ENCODE data around the gene ZNF398.

DNA sequence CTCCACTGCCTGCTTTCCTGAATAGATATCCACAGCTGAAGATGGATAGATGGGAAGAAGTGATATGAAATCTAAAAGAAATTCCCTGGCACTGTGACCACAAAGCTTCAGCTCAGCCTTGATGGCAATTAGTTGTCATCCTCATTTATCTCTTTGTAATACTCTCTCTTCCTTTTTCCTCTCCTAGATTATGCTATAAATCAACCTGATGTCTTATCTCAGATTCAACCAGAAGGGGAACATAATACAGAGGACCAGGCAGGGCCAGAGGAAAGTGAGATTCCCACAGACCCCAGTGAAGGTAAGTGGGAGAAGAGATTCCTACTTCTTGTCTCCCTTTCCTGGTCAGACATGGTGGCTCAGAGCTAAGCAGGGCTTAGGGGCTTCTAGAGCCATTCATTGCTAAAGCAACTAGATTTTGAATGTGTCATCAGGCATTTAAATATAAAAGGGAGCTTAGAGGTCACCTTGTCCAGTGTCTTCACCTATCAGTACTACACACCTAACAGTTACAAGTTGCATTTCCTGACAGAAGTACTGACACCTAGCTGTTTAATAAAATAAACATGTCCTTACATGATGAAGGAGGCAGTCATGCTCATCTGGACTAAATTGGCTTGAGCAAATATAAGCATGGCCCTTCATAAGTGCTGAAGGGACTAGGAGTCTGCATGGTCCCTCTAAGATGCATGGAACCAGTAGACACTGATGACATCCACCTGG is 19.5 kb downstream of the ZNF398 start:
- TF ChIP-seq, protein P1, sequence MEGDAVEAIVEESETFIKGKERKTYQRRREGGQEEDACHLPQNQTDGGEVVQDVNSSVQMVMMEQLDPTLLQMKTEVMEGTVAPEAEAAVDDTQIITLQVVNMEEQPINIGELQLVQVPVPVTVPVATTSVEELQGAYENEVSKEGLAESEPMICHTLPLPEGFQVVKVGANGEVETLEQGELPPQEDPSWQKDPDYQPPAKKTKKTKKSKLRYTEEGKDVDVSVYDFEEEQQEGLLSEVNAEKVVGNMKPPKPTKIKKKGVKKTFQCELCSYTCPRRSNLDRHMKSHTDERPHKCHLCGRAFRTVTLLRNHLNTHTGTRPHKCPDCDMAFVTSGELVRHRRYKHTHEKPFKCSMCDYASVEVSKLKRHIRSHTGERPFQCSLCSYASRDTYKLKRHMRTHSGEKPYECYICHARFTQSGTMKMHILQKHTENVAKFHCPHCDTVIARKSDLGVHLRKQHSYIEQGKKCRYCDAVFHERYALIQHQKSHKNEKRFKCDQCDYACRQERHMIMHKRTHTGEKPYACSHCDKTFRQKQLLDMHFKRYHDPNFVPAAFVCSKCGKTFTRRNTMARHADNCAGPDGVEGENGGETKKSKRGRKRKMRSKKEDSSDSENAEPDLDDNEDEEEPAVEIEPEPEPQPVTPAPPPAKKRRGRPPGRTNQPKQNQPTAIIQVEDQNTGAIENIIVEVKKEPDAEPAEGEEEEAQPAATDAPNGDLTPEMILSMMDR (IDR thresholded peaks at IDR 0.05): no peak
- TF ChIP-seq POLR2A (IDR thresholded peaks at IDR 0.05): no peak
